Activated CD4-positive, CD25-positive, alpha-beta regulatory T cell (primary cell): ENCODE data around the gene RPP25L.

ENCODE experiments used
- DNase-seq, 4 experiments: peaks; one replicate each; lab custom pipeline; 2025; lab: John Stamatoyannopoulos, UW

The RPP25L gene

DNA sequence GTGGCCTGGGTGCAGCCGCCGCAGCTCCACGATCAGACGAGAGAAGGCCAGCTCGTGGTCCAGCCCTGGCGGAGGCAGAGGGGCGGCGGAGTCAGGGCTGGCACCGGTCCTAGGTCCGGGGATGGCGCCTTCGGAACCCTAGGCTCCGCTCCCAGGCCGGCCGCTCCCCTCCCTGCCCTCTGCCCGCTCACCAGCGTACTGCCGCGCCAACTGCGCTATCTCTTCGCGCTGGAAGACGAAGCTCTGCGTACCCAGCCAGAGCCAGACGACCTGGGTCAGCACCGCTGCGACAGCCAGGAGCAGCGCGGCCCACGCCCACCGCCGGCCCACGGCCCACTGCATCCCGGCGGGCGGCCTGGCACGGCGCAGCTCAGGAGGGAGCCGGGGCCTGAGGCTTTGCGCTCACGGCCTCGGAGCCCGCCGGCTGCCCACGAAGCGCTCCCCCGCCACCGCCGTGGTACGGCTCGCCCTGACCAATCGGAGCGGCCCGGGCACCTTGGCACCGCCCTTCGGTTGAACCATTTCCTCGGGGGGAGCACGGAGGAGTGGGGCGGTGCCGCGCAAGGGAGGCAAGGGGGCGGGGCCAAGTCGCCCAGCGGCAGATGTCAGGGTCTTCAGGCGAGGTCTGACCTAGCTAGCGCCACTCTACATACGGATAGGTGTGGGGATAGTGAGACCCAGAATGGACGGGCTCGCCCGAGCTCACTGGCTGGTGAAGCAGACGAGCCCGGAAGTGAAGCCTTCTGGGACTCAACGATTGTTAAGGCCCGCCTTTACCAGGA, 25.6 kb upstream of the RPP25L start, which contains the start of gene SIGMAR1:
SIGMAR1 (minus strand) TSS at position 432 of the 782 bp plus-strand sequence; CDS start at position 342, 90 bp downstream.
- DNase-seq, result peak; percentile 85 to 90 (median 88)

DNA sequence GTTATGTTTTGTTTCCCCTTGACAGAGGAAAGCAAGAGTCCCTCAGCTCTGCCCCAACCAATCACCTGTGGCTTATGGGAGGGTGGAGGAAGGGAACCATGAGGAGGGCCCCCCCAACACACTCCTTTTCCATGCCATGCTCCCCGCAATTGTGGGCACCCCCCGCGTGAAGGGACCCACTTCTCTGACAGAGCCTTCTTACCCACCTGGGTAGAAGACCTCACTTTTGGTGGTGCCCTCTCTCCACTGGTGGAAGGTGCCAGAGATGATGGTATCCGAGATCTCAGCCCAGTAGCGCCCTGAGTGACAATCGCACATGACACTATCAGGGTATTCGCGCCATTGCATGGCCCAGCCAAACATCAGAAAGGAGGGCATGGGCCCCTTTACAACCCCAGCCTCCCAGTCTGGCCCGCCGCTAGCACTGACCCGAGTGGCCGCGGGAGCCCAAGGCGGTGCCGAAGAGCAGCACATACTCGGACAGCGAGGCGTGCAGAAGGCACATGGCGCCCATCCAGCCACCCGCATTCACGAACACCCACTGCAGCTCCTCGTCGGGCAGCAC, 25.0 kb upstream of the RPP25L start:
- peak in 1 of 4 experiments; percentile 18 for DNase-seq

DNA sequence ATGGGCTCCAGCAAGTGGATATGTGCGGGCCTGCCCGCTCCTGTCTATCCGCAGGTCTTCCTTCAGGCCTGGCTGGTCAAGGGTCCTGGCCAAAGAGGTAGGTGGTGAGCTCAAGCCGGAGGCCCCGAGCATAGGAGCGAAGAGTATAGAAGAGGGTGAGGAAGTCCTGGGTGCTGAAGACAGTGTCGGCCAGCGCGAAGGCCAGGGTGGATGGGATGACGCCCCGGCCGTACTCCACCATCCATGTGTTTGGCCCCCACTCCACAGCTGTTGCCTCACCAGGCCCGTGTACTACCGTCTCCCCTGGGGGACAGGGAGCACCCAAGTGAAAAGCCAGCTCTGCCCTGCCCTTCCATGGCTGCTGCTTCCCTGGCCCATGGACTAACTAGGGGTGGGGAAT, 23.7 kb upstream of the RPP25L start:
- DNase-seq, result no peak

DNA sequence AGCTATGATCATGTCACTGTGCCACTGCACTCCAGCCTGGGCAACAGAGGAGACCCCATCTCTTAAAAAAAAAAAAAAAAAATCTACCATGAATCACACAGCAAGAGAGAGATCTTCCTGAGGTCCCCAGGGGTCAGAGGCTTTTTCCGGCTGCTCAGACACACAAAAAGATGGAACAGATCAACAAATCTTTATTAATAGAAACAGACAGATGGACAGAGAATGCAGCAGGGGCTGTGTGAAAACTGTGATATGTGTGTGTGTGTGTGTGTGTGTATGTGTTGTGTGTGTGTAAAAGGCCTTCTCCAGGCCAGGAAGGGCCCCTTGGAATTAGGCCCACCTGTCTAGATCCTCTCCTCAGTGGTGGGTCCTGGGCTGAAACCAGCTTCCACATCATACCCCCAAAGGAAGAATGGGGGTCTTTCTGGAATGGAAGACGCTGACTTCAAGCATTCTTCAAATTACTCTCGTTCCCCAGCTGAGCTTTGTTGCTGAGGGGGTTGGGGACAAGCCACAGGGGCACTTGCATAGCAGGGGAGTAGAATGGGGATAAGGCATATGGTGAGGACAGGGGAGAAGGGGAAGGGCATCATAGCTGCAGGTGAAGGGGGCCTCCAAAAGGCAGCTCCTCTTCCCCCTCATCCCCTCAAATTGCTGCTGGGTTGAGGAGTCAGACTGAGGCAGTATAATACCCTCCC, 22.8 kb upstream of the RPP25L start:
- no peak for DNase-seq

DNA sequence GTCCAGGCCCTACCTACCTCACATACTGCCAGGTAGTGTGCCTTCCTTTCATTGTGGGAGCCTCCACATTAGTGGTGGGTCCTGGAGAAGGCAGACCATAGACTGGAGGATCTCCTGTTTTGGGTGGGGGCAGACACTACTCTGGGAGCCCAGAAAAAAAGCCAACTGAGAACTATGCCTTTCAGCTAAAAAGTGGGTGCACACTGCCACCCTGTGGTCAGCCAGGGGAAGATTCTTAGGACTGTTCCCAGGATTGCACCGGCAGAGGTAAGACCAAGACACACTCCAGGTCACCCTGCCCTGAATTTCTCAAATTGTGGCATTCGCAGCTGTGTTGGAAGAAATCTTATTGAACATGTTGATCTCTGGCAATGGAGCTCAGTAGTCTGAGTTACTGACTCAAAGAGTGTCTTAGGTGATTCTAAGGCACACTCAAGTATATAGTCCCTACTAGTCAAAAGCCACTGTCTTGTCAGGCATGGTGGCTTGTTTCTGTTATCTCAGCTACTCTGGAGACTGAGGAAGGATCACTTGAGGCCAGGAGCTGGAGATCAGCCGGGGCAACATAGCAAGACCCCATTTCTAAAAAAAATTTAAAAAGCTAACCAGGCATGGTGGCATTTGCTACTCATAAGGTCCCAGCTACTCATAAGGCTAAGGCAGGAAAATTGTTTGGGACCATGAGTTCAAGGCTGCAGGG, 22.1 kb upstream of the RPP25L start:
- DNase-seq, result peak; percentile 48 to 64 (median 58)

DNA sequence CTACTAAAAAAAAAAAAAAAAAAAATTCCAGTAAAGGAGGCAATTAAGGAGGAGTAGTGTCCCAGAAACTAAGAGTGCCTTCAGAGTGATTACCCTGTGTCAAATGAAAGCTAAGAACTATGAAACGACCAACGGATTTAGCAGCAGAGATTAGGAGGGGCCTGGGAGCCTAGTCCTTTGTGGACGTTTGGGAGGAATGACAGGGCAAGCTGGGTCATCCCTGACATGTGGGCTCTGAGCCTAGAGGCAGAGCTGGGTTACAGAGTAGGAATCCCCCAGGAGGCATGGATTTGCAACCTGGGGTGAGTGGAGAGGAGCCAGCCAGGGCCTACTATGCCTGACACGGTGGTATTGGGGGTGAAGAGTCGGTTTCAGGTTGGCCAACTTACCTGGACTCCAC, 21.3 kb upstream of the RPP25L start:
- no peak for DNase-seq

DNA sequence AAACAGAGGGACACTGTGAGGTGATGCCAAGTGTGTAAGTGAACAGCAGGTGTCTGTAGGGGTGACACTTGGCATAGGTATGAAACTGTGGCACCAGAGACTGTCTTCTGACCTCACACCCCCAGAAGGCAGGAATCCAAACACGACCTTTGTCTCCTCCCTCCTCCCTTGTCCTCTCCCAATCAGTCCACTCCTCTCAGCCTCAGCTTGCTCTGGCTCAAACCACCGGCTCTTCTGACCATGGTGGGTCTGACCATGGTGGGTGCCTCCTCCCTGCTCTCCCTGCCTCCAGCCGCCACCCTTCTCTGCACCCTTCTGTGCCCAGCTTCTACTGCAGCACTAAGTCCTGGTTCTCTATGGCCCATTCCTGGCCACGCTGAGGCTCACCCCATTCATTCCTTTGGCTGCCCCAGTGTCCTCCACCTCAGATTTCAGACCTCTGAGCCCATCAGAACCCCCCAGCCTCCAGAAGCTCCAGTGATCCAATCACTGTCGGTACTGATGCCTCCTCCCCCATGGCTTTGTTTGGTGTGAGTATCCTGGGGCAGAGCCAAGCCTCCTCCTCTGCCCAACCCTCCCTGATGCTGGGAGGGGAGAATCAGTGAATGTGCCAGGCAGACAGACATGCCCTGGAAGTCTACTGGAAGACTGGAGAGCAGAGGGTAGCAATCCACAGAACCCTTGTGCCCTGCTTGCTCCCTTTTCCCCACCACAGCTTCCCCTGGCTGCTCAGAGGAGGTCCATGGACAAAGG, 18.7 kb upstream of the RPP25L start:
- no peak for DNase-seq

DNA sequence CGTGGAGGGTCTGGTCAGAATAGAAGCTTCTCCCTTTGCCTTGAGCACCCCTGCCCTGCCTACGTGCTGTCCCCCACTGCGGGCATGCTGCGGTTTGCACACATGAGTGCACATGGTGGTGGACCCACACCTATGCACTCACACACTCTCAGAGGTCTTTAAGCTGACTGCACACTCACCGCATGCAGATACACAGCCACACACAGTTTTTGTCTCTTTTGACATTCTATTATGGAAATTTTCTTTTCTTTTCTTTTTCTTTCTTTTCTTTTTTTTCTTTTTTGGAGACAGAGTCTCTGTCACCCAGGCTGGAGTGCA, 17.6 kb upstream of the RPP25L start:
- no peak for DNase-seq

DNA sequence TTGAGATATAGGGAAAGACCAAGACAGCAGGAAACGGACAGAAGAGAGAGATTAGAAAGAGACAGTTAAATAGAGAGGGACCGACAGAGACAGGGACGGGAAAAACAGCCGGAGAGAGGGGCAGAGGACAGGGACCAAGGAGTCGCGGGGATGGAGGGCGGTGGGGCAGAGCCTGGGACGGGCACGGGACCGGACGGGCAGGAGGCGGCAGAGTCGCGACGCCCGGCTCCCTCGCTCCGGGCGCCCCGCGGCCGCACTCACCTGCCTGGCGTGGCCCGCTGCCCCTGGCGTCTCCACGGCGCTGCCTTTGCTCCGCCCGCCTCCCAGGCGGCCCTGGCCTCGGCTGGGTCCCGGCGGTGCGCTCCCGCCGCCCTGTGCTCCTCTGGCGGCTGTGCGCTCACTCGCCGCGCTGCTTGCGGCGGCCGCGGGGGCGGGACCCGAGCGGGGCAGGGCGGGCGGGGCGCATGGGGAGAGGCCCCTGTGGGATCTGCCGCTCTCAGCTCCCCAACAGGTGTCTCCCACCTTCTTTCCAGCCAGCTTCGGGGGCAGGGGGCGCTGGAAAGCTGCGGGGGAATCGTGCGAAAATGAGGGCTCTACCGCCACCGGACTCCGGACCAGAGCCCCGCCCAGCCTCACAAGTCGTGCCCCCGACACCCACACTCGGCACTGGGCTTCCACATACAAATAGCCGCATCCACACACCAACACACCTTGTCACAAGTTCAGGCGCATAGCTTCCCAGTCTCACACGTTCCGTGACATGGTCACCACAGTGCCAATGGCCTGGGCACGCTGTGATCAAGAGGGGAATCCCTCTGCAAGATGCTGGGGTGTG, 17.0 kb upstream of the RPP25L start, which contains the start of gene ARID3C:
ARID3C (minus strand) TSS at position 411 of the 835 bp plus-strand sequence. CDS start 1,052 bp downstream, outside the sequence.
- peak in 1 of 4 experiments; percentile 14 for DNase-seq

DNA sequence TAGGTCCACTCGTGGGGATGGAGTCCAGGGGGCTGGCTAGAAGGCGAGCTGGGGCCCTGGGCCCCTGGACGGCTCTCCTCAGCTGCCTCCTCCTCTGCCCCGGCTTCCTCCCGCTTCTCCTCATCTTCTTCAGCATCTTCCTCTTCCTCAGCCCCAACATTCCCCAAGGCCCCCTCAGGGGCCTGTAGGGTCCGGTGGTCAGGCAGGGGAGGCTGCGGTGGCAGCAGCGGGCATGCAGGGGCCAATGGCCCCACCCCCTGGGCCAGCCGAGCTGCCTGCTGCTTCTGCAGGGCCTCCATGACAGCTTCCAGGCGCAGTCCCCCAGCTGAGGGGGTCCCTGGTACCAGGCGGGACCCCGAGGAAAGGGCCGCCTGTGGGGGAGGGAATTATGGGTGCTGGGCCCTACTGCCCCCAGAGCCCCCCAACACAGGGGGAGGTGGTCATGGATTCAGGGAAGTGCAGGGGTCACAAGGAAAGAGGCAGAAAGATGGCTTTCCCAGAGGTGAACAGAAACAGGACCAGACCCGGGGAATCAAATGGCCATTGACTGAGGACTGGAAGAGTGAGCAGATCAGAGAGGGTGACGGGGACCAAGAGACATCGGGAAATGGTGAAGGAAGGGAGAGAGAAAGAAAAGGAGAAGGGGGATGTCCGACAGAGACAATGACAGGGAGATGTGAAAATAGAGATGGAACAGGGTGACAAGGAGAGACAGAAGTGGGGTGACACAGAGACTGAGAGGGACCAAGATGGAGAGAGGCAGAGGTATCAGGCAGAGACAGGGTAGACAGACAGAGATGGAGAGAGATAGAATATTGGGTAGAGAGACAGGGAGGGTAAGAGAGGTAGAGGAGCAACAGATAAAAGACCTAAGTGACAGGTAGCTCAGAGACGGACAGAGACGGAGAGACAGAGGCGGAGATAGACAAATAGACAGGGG, 16.1 kb upstream of the RPP25L start:
- DNase-seq, result no peak

DNA sequence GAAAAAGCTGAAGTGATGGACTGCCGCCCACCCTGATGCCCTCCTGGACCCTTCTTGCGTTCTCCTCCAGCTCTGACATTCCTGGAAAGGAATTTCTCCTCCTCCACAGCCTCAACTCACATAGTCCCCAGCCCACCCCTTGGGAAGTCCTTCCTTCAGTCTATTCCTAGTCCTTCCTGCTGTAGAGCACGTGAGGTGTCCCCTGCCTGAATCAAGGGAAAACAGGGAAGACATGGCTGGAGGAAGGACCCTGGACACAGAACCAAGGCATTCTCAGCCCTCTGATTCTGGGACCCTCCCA, 13.2 kb upstream of the RPP25L start:
- no peak for DNase-seq

DNA sequence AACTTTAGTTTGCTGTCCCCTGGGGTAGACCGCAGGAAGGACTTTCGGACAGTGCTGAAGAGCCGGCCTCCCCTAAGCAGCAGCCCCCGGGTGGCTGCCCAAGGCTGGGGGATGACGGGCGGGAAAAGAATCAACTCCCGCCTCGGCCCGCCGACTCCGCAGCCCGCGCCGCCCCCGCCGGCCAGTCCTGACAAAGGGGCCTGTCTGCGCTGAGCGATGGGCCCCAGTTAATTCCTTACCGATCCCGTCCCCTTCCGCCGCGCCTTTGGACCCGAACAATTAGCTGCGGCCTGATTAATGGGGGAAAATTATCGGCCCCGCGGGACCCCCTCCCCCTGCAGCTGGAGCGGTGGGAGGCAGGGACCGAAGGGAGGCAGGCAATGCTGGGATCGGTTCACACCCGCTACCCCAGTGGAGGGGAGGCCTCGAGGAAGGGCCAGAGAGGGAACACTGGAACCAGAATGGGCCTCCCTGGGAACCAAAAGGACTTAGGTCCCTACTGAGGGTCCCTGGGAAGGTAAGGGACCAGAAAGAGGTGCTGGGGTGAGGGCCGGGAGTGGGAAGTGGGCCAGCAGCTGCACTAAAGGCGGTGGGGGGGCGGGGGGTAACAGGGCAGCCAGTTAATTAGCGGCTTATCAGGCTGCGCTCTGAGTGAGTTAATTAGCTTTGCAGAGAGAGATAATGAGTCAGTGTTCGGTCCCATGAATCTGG, 12.7 kb upstream of the RPP25L start:
- no peak for DNase-seq

DNA sequence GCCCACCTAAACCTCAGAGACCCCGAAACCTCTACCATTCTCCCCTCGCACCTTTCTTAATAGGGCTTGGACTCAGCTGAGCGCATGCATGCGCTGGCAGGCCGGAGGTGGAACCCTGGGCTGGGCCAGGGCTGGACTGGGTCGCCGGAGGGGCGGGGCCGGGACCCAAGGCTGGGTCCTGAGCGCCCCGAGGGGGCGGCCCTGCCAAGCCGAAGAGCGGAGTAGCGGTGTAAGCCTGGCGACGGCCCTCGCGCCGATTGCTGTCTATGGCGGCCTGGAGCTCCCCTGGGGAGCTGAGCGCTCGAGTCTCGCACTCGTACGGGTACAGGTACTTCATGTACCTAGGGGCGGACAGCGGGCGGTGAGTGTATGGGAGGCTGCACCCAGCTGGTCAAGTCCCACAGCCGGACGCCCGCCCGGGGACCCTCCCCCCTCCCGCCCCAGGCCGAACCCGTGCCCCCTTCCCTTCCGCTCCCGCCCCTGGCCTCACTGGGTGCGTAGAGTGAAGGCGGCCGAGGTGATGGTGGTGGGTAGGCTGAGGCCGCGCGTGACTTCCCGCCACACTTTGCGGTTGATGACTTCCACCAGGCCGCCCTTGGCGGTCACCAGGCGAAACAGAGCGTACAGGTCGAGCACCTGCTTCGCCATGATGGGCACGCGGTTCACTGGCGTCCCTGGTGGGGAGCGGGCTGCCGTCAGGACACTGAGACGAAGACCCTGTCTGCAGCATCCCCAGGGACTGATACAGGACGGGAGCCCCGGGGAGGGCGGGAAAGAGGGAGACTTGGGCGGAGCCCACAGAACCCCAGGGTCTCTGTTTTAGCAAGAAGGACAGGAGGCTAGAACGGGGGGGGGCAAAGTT, 11.7 kb upstream of the RPP25L start:
- DNase-seq, result peak in 1 of 4 experiments; percentile 21

DNA sequence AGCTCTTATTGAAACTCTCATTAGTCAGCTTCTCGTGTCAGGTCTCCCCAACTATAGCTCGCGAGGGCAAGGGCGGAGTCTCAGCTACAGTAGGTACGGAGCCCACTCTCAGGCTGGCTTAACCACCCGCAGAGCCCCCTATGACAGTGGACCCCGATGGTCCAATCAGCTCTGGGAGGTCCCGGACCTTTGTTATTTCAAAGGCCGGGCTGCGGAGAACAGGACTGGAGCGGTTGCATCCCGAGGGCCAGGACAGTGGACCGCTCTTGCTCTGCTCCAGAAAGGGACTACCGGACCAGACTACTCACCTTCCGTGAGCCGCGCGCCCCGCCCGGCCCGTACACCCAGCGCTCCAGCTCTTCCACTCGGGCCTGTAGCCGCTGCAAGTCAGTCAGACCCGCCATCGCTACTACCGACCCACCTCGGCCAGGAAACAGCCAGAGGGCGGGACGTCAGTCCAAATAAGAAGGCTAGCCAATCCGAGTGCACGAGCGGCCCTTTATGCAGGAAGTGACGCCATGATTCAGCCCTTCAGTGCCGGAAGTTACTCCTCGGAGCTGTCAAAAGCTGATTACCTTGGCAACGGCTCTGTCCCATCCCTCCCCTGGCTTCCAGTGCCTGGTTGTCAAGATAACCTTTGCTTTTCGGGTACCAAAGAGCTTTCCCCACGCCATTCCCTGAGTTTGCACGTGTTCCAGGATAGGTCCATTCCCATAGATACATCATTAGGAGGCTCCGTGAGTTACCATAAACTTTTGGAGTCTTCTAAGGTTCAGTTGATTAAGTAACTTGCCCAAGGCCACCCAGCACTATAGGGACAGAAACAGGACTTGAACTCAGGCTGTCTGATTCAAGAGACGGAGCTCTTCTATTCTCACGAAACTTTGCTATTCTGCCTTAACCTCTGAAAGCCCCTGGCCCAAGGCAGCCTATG, 8.4 kb upstream of the RPP25L start, which contains the start of gene DCTN3:
DCTN3 (minus strand) TSS at position 435 of the 934 bp plus-strand sequence; CDS start at position 404, 31 bp downstream.
- DNase-seq, result peak; percentile 66 to 85 (median 80)

DNA sequence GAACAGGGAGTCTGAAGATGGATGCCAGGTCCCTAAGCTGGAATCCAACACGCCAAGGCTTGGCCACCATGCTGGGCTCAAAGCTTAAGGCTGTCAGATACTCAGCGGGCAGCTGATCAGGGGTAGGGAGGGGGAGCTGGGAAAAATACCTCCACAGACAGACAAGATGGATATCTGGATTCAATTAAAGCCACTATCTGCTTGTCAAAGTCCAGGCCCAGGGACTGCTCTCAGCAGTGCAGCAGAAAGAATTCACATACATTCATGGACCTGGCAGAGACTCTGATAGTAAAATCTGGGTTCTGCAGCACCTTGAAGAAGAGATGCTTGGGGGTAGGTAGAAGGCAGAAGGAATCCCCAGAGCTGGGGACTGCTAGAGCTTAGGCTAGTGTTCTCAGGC, 3.2 kb upstream of the RPP25L start:
- no peak for DNase-seq

DNA sequence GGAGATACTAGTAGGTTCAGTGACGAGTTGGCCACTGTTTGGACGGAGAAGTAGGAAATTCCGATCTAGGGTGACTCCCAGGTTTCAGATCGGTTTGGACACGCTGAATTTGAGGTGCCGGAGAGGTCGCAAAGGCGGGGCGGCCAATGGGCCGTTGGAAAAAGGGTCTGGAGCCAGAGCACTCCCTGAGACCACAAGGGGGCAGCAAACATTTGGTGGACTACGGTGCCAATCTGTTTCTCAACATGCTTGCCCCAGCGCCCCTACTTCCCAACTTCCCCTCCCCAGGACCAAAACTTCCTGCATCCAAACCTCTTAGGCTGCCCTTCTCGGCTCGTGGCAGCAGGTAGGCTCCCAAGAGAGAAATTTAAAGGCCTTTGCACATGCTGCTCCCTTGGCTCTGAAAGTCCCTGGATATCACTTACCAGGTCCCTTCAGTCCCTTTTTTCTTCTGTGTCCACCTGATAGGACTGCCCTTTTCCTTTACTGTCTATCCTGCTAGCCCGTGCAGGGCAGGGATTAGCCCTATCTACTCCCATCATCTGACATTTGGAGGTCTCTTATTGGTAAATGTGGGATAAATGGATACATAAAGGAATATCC, 992 bp upstream of the RPP25L start:
- peak; percentile 33 to 46 (median 36) for DNase-seq
